ENCODE measurements around the gene LOXL1.

The LOXL1 gene

DNA sequence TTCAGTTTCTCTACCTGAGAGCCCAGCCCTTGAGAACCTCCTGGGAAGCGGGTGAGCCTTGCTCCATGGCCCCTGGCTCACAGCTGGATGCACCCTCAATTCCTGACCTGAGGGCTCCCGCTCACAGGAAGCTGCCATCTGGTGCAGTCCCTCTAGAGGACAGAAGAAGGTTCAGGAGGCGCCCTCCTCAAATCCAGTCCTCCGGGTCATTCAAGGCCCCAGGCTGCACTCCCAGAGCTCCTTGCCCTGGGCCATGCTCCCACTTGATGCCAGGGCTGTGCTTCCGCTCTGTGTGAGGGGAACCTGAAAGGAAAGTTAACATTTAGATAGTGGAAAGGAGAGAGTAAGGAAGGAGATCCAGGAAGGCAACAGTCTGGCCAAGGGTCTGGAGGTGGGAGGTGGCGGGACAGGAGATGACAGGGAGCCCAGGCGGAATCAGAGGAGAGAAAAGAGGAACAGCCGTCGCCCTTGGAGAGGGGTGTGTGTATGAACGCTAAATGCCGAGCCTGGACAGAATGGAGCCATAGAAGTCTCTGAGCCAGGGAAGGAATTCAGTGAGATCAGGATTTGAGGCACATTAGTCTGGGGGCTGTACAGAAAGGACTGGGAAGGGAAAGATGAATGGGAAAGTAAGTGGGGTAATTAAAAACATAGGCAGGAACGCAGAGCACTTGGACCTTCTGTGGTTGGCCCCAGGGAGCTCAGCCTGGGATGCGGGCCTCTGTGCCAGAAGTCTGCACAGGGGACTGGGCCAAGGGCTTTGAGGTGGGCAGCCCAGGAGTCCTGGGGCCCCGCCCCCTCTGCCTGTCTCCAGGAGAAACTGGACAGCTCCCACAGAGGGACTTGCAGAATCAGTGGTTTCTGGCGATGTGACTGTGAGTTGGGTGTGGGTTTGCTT lies 26.8 kb upstream of the LOXL1 start:
- in situ Hi-C loops (cut with HindIII; ENCODE audit: low sequenced_read_pairs): no loop called here

DNA sequence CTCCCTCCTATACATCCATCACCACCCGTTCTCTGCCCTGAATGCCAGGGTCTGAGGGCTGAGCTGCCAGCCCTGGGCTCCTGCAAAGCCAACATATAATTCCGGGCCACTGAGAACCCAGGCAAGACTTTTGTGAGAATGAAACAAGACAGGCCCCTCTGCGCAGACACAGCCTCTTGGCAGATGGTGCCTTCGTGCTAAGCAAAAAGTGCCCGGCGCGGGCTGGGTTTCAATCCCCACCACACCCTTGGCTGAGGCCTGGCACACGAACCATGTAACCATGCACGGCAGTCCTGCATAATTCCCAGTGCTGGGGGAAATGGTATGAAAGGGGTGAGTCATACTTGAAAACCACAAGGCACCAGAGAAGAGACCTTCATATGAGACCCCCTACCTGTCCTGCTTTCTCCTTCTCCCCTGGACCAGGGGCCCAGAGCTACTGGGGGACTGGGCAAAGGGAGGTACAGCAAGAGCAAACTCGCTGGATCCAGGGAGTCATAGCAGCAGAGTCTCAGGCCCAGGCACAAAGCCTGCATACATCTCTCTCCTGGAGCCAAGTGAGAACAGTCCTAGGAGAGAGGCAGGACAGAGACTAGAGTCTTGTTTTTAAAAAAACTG lies 26.1 kb upstream of the LOXL1 start:
- in situ Hi-C loops (cut with HindIII; ENCODE audit: low sequenced_read_pairs): no loop called here

DNA sequence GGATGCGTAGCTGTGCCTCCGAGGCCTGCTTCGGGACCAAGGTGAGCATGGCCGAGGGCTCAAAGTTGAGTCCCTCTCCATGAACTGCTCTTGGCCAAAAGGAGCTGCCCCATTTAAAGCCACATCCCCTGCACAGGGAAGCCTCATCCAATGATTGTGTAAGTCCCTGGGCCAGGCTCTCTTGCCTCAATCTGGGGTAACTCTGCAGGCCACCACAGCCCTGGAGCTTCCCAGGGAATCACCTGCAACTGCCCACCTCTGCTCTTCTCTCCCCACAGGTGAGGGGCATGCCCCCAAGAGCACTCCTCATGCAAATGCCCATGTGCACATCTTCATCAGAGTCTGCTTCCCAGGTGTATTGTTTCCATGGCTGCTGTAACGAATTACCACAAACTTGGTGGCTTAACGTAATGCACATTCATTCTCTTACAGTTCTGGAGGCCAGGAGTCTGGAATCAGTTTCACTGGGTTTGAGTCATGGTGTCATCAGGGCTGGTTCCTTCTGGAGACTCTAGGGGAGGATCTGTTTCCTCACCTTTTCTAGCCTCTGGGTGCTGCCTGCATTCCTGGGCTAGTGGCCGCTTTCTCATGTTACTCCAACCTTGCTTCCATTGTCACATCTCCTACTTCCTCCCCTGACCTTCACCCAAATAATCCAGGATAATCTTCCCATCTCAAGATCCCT lies 25.0 kb upstream of the LOXL1 start:
- in situ Hi-C loops (cut with HindIII; ENCODE audit: low sequenced_read_pairs): no loop called here

DNA sequence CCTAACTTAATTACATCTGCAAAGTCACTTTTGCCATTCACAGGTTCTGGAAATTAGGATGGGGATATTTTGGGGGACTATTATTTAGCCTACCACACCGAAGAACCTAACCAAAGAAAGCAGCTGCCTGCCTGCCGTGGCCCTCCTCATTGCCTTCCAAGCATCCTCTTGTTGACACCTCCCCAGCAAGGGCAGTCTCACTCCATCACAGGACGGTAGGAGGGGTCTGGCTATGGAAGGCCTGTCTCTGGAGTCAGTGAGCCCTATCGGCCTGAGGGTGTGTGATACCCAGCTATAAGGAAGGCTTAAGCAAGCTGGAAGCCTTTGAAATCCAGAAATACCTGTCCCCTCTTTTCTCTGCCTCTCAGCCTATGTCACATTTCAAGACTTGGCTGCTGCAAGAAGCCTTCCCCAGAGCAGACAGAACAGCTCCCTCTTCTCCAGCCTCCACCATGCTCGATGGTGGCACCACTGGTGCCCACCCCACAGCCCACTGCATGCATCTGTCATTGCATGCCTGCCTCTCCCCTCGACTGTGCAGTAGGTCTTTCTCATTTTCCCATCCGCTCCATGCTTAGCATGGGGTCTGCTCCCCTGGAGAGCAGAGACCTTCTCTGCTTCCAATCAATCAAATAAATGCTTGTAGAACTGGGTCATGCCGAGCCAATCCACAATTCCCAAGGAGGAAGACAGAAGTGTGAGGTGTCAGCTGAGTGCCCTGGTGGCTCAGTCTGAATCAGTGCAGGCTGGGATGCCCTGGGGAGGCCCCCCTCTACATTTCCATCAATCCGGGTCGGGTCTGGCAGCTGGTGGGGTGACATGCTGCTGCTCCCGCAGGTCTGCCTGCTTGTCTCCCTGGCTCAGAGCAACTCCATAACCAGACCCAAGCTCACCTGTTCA lies 23.9 kb upstream of the LOXL1 start:
- in situ Hi-C loops (cut with HindIII; ENCODE audit: low sequenced_read_pairs): no loop called here

DNA sequence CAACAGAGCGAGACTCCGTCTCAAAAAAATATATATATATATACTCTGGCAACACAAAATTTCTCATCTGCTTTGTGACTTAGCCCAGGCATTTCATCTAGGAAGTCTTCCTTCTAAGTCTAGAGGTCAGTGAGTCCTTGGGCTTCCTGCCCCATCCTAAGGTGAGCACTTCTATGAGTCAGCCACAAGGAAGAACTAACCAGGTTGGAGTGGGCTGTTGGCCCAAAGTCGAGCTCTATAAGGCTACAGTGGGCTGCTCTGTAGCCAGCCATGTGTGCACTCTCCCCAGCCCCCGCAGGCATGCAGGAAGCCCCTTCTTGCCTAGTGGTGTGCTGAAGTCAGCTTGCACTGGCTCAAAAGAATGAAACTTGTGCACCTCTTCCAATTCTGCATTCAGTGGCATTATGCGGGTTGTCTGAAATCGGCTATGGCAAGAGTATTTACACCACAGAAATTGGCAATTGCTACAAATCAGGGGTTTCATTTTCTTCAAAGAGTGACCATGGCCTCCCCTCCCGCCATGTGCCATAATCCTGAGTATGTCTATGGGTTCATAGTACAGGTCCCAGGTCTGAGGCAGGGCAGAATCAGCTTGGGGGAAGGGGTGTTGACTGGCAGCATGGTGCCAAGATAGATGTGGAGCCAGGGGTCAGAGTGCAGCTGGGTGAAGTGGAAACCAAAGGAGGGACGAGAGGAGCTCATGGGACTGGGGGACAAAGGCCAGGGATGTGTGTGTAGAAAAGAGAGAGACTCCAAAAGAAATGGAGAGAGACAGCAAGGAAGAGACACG lies 22.0 kb upstream of the LOXL1 start:
- in situ Hi-C loops (cut with HindIII; ENCODE audit: low sequenced_read_pairs): no loop called here

DNA sequence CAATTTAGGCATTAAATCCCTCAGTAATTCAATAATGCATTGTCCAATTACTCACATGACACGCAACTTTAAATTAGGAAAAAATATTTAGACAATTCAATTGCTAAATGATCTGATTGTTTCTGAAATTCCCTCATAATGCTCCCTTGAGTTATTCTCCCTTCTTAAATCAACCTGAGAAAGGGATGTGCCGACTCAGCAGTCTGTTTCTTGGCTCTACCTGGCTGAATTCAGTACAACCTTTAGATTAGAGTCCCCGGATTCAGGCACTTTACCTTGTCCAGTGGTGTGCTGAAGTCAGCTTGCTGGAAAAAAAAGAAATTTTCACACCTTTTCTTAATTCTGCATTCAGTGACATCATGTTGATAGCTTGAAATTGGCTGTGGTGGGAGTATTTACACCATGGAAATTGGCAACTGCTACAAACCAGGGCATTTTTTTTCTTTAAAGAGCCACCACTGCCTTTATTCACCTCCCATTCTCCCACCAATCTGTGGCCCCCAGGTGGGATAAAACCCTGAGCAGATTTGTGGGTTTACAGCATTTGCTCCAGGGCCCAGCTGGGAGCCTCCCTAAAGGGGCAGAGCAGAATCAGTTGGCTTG lies 20.9 kb upstream of the LOXL1 start:
- in situ Hi-C loops (cut with HindIII; ENCODE audit: low sequenced_read_pairs): loop anchor here (5.0 kb wide), 1 partner anchor 38 kb away; no protein-coding TSS in a partner anchor

DNA sequence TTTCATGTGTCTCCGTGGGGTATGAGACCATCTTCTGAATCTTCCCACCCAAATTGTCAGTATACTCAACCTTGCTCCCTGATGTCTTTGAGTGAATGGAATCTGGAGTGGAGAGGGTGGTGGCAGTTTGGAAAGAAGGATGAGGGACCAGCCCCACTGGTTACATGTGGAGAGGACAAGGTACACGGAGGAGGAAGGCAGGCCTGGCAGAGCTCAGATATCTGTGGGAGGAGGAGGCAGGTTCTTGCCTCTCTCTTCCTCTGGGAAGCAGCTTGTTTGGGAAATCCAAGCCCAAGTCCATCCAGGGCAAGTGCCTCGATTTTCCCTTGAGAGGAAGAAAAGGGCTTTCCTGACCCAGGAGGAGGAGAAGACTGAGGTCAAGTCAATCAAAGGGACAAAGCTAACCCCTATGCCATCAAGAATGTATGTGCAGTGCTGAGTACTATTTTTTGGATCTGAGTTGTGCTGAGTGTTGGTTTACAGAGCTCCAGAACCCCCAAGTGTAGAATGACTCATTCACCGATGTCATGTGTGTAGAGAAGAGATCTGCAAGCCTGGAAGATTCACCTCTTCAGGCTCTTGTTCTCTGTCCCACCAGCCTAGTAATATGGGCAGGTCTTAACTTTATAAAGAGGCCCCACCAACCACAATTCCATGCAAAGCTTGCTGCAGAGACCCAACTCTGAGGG lies 19.8 kb upstream of the LOXL1 start:
- in situ Hi-C loops (cut with HindIII; ENCODE audit: low sequenced_read_pairs): loop anchor here (5.0 kb wide), 1 partner anchor 39 kb away; no protein-coding TSS in a partner anchor

DNA sequence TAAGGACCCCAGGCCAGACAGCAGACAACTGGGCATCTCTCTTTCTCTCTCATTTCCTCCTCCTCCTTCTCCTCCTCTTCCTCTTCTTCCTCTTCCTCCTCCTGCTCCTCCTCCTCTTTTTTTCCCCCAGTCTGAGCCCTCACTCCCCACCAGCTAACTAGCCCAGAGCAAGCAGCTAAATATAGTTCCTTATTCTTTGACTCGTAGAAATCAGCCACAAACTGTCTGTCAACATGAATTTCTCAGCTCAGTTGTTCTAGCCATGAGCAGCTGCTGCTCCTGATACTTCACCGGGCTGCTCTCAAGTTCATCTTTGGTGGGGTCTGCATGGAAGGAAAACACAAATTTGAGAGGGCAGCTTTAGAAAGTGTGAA lies 19.2 kb upstream of the LOXL1 start:
- in situ Hi-C loops (cut with HindIII; ENCODE audit: low sequenced_read_pairs): loop anchor here (5.0 kb wide), 1 partner anchor 40 kb away; no protein-coding TSS in a partner anchor

DNA sequence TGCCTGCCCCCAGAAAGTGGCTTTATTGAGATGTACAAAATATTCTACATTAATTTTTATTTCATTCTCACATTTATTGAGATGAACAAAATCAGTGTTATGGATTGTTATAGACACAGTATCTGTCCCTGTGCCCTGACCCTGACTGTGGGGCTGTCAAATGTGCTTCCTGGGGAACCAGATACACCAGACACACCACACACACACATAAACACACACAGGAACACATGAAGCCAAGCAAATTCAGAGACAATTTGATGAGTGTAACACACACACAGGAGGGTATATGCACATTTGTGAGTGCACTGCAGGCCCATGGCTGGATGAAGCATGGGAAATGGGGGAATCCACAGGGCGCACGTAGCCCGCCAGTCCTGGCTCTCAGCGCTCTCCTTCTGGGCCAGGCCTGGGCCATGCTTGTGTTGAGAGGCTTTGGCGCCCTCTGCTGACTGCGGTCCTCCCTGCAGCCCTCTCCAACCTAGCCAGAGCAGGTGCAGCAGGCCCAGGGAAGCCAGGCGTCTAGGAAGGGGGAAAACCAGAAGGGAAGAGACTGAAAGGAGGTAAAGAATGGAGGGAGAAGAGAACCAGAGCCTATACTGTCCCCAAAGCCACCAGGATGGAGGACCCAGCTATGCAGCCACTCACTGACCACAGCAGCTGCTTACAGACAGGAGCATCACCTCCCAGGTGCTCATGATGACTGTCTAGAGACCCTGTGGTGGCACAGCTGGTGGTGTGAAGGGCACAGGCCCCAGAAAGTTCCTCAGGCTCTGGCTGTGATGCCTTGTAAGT lies 18.0 kb upstream of the LOXL1 start:
- in situ Hi-C loops (cut with HindIII; ENCODE audit: low sequenced_read_pairs): loop anchor here (5.0 kb wide), 1 partner anchor 41 kb away; no protein-coding TSS in a partner anchor

DNA sequence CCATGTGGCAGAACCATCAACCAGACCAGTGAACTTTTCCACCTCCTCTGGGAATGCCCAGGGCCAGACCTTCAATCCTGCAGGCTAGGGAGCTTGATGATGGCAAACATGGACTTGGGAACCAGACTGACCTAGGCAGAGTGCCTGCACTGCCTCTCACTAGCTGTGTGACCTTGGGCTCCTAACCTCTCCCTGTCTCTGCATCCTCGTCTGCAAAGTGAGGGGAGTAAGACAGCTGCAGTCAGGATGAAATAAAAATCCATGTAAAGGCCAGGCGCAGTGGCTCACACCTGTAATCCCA lies 17.5 kb upstream of the LOXL1 start:
- in situ Hi-C loops (cut with HindIII; ENCODE audit: low sequenced_read_pairs): loop anchor here (5.0 kb wide), 1 partner anchor 41 kb away; no protein-coding TSS in a partner anchor

DNA sequence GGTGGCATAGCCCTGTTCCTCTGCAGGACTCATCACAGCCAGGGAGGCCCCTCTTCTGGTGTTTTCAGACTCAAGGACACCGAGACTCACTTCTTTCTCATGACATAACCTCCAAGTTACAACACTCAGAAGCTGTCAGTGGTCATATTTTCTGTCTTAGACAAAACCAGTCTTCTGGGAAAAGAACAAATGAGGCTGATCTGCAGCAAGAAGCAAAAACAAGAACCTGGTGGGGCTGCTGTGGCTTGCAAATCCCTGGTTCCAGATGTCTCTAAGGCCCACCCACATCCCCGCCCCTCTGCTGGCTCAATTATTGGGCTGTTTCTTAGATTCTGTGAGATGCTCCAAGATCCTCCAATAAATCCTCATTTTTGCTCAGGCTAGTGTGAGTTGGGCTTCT lies 16.6 kb upstream of the LOXL1 start:
- in situ Hi-C loops (cut with HindIII; ENCODE audit: low sequenced_read_pairs): loop anchor here (5.0 kb wide), 1 partner anchor 42 kb away; no protein-coding TSS in a partner anchor

DNA sequence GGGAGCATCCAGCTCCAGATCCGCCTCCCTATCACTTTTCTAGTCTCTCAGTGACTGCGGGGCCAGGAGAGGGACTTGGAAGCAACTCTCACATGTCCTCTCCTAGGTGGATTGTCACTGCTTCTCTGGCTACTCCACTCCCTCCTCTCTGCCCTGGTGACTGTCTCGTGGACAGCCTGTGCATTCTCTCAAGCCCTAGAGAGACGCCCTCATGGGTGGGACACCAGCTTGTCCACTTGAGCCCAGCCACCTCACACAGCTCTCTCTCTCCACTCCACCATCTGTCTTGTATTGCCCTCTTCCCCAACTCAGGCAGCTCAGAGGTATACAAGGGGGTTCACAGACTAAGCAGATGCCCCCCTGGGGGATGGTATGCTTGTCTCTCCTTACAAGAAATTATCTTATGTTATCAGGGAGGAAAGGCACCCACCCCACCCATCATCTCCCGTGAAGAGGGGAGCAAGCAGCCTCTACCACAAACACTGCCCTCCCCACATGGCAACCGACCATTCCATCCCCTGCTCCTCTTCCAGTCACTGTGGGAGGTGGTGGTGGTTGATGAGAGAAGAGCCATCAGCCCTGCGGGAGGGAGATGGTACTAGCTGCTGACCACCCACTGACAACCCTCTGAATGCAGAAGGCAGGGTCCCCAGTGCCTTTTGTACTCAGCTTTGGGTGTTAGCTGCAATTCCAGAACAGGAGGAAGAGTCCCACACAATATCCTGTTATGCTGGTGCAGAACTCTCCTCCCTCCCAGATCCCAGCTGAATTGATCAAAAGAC lies 15.5 kb upstream of the LOXL1 start:
- in situ Hi-C loops (cut with HindIII; ENCODE audit: low sequenced_read_pairs): no loop called here

DNA sequence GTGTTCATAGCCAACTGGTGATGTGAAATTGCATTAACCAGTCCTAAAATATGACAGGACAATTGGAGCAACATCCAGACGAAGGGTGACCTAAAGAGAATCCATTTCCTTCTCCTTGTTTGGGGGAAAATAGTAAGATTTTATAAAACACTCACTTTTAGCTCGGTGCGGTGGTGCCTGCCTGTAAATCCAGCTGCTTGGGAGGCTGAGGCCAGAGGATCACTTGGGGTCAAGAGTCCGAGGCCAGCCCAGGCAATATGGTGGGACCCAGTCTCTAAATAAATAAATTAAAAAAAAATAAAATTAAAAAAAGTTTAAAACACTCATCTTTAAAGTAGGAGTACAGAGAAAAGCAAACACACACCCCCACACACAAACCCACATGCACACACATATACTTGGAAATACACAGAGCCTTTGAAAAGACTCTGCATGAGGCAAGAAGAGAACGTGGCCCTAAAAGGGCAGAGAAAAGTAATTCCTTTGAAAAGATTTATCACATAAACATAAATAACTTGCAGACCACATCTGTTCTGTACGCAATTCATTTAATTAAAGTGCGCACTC lies 14.1 kb upstream of the LOXL1 start:
- in situ Hi-C loops (cut with HindIII; ENCODE audit: low sequenced_read_pairs): no loop called here

DNA sequence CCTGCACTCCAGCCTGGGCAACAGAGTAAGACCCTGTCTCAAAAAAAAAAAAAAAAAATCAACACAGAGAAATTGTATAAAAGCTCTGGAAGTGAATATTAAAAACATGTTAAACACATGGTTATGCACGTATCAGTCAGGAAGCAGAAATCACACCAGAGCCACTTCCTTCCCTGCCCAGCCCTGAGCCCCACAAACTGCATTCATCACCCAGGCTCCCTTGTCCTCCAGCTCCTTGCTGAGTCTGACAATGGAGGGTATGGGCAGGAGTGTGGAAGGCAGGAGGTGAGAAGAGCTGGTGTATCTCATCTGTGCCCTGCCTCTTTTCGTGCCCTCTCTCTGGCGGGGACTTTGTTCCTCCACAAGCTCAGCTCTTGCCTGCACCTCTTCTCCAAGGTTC lies 12.1 kb upstream of the LOXL1 start:
- in situ Hi-C loops (cut with HindIII; ENCODE audit: low sequenced_read_pairs): no loop called here

DNA sequence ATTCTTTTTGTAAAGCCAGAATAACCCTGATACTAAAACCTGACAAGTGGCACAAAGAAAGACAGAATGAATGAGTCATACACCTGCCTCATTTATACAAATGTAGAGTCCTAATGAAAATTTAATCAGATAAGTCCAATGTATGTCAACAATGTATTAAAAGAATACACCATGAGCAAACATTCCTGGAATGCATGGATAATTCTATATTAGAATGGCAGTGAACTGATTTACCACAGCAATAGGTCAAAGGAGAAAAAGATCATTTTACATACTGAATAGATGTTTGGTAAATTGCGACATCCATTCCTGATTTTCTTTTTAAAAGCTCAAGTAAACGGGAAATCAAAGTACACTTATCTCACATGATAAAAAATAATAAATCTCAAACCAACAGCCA lies 11.2 kb upstream of the LOXL1 start:
- in situ Hi-C loops (cut with HindIII; ENCODE audit: low sequenced_read_pairs): no loop called here

DNA sequence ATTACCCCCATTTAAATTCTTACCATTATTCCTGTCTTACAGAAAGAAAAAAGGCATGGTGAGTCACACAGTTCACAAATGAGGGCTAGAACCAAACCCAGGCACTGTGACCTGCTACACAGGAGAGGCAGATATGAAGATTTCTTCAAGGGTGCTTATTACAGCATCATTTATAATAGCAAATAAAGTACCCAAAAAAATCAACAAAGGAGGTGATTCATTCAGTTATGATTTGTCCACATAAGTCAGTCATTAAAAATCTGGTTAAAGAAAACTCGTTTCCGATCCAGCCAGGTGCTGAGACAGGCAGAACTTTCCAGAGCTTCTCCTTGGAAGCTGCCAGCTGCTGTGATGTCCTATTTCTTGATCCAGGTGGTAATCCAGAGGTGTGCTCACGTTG lies 7.5 kb upstream of the LOXL1 start:
- in situ Hi-C loops (cut with HindIII; ENCODE audit: low sequenced_read_pairs): no loop called here

DNA sequence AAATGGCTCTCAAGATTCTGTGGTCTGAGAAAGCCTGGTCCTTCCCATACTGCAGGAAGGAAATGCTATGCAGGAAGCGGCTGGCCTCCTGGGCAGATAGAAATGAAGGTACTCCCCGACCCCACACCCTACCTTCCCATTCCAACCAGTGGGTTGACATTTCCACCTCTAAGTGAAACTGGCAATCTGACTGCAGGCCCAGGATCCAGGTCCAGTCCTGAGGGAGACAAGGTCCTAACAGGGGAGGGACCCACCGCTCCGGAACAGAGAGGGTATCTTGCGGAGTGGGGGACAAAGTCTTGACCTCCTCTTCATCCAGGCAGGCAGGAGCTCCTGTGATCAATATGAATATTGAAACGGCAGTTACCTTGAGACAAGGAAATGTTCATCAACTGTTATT lies 6.6 kb upstream of the LOXL1 start:
- in situ Hi-C loops (cut with HindIII; ENCODE audit: low sequenced_read_pairs): no loop called here

Data from endothelial cell of hepatic sinusoid (primary cell).